Esophagus squamous epithelium (tissue), 4 donors: Measurements from ENCODE around the gene PRAMEF11.
"Not testable (repeated sequence)": the region's sequence is repeated elsewhere in the genome, so short reads cannot be mapped to it uniquely, and the experiment has no call there.

Experiments
- POLR2A ChIP-seq, 4 donors: fragments of 450-650 bp; IDR thresholded peaks; one replicate each; pipeline ENCODE4 v1.6.1; 2017; ENCODE audit warnings: antibody characterized with exemption in 4 of 4, mild to moderate bottlenecking in 4 of 4, moderate library complexity in 3 of 4
- TF ChIP-seq, protein P1 (sequence below), 6 experiments: fragments of 450-650 bp in 4 of 6; fragments of 200-600 bp in 2 of 6; sonication (generic) in 2 of 6; IDR thresholded peaks; one replicate each; pipeline ENCODE4 v1.5.1; 2016 to 2019; ENCODE audit warnings: antibody characterized with exemption in 6 of 6, mild to moderate bottlenecking in 4 of 6, moderate library complexity in 4 of 6

DNA sequence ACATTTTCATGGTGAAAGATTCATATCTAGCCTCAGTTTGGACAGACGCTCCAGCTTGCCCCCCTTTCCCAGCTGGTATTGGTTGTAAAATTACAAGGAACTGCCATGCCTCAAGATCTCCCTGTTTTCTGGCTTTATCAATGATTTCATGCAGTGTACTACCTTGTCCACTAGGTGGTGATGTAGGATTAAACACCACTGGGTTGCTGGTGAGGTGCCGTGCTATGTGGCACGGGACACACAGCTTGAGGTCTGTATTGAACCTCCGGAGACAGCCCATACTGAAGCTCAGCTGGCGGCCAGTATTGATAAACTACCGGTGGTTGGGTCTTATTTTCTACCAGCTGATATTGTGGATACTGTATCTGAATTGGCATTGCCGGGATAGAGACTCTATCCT lies 47.4 kb downstream of the PRAMEF11 start:
- TF ChIP-seq, protein P1, sequence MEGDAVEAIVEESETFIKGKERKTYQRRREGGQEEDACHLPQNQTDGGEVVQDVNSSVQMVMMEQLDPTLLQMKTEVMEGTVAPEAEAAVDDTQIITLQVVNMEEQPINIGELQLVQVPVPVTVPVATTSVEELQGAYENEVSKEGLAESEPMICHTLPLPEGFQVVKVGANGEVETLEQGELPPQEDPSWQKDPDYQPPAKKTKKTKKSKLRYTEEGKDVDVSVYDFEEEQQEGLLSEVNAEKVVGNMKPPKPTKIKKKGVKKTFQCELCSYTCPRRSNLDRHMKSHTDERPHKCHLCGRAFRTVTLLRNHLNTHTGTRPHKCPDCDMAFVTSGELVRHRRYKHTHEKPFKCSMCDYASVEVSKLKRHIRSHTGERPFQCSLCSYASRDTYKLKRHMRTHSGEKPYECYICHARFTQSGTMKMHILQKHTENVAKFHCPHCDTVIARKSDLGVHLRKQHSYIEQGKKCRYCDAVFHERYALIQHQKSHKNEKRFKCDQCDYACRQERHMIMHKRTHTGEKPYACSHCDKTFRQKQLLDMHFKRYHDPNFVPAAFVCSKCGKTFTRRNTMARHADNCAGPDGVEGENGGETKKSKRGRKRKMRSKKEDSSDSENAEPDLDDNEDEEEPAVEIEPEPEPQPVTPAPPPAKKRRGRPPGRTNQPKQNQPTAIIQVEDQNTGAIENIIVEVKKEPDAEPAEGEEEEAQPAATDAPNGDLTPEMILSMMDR (IDR thresholded peaks at IDR 0.05): peak in 2 of 6 experiments; percentile 17 to 48
- not testable (repeated sequence) for TF ChIP-seq POLR2A (IDR thresholded peaks at IDR 0.05)
